Type B pancreatic cell (in vitro differentiated cells): ENCODE measurements around the gene MAD2L2. TPM values are rescaled to one million over a fixed set of nuclear protein-coding genes. Genes with fewer than 3 reads are reported as not detected.

Source experiments
- DNase-seq: peaks from one replicate; pipeline ENCODE4 v3.0.0; 2021; ENCODE audit warnings: mixed read lengths; ENCODE audit not compliant: unreplicated experiment; ENCODE audit errors: extremely low spot score
- H3K27ac Mint-ChIP-seq: 2 replicates; pipeline ENCODE4 v1.8.0; 2021; ENCODE audit warnings: mild to moderate bottlenecking, mixed read lengths
- H3K27me3 Mint-ChIP-seq: 2 replicates; pipeline ENCODE4 v1.8.0; 2021; ENCODE audit warnings: mixed read lengths
- H3K36me3 Mint-ChIP-seq: 2 replicates; pipeline ENCODE4 v1.8.0; 2021; ENCODE audit warnings: mixed read lengths
- H3K4me1 Mint-ChIP-seq: one replicate; pipeline ENCODE4 v1.8.0; 2021; ENCODE audit warnings: mixed read lengths; ENCODE audit not compliant: unreplicated experiment
- H3K4me3 Mint-ChIP-seq: 2 replicates; pipeline ENCODE4 v1.8.0; 2021; ENCODE audit warnings: mild to moderate bottlenecking, mixed read lengths
- H3K9me3 Mint-ChIP-seq: 2 replicates; pipeline ENCODE4 v1.8.0; 2021; ENCODE audit warnings: mixed read lengths
- total RNA-seq: library from RNA; stranded (reverse); gene quantifications from 2 replicates; pipeline ENCODE4 v1.2.1, GENCODE V29; 2021; ENCODE audit warnings: low replicate concordance
- TF ChIP-seq, protein P1 (sequence below): fragments of 200-600 bp; sonication (generic); conservative IDR thresholded peaks from 2 replicates; pipeline ENCODE4 v1.5.0; 2021; ENCODE audit warnings: antibody characterized with exemption, mild to moderate bottlenecking

MAD2L2 gene
- total RNA-seq, 1 donor from 2014 or later, result 70.7 TPM

DNA sequence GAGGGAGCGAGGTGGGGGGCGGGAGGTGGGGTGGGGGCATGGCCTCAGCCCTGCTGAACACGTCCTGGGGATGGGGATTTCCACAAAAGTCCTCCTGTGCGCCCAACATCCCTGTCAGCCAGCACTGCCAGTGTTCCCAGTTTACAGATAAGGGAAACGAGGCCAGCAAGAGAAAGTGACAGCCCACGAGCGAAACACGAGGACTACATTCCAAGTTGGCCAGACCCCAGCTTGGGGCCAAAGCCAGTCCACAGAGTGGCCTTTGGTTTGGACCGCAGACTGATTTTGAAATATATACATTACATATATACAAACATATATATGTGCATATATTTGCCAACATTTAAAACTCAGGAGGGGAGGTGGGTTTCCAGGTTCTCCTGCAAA is 31.7 kb downstream of the MAD2L2 start:
- TF ChIP-seq, protein P1, sequence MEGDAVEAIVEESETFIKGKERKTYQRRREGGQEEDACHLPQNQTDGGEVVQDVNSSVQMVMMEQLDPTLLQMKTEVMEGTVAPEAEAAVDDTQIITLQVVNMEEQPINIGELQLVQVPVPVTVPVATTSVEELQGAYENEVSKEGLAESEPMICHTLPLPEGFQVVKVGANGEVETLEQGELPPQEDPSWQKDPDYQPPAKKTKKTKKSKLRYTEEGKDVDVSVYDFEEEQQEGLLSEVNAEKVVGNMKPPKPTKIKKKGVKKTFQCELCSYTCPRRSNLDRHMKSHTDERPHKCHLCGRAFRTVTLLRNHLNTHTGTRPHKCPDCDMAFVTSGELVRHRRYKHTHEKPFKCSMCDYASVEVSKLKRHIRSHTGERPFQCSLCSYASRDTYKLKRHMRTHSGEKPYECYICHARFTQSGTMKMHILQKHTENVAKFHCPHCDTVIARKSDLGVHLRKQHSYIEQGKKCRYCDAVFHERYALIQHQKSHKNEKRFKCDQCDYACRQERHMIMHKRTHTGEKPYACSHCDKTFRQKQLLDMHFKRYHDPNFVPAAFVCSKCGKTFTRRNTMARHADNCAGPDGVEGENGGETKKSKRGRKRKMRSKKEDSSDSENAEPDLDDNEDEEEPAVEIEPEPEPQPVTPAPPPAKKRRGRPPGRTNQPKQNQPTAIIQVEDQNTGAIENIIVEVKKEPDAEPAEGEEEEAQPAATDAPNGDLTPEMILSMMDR, result no peak
- Mint-ChIP-seq H3K36me3 (no peaks in the 10 kb centered on the region), H3K27ac (no peak overlapping the region), H3K4me3 (no peak overlapping the region), H3K9me3 (no peaks in the 10 kb centered on the region), H3K4me1 (no peaks in the 10 kb centered on the region), H3K27me3 (peaks cover 45% of the 10 kb centered on the region)
- DNase-seq, result no peak

DNA sequence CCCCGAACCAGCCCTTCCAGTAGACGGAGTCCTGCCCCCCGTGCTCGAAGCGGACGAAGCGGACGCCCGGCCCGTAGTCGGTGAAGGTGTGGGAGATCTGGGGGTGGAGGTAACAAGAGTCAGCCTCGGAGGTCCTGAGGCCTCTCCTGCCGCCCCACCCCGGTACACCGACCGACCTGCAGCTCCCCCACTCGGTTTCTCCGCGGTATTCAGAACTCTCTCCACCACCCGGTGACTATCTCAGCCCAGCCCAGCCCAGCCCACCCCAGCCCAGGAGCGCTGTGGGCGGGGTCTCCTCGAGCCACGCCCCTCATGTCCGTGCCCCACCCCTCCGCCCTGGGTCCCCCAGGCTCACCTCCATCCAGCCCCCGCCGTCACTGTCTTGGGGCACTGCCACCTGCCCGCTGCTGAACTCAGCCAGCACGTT is 32.2 kb downstream of the MAD2L2 start:
- peaks cover 46% of the 10 kb centered on the region for H3K27me3 Mint-ChIP-seq
- no peaks in the 10 kb centered on the region for H3K4me1 Mint-ChIP-seq
- no peaks in the 10 kb centered on the region for H3K9me3 Mint-ChIP-seq
- no peak overlapping the region for H3K27ac Mint-ChIP-seq
- no peak for DNase-seq
- no peak overlapping the region for H3K4me3 Mint-ChIP-seq
- TF ChIP-seq, protein P1, result no peak
- no peaks in the 10 kb centered on the region for H3K36me3 Mint-ChIP-seq

DNA sequence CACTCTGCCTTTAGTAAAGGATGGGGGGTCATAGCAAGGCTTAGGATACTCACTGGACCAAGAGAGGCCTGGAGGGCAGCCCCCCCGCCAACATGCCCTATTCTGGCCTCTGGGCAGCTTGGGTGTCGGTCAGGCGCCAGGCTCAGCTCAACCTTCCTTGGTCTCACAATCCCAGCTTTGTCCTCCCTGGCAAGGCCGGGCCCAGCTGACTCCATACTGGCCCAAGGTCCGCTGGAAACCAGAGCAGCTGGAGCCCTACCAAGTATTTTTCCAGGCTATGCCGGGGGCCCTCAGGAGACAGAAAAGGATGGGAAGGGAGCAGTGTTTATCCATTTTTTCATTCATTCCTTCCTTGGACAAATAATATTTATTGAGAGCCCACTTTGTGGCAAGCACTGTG is 32.9 kb downstream of the MAD2L2 start:
- H3K27me3 Mint-ChIP-seq, result peaks cover 48% of the 10 kb centered on the region
- TF ChIP-seq, protein P1, result no peak
- H3K36me3 Mint-ChIP-seq, result no peaks in the 10 kb centered on the region
- H3K4me3 Mint-ChIP-seq, result no peak overlapping the region
- H3K4me1 Mint-ChIP-seq, result no peaks in the 10 kb centered on the region
- H3K9me3 Mint-ChIP-seq, result no peaks in the 10 kb centered on the region
- DNase-seq, result no peak
- no peak overlapping the region for H3K27ac Mint-ChIP-seq

DNA sequence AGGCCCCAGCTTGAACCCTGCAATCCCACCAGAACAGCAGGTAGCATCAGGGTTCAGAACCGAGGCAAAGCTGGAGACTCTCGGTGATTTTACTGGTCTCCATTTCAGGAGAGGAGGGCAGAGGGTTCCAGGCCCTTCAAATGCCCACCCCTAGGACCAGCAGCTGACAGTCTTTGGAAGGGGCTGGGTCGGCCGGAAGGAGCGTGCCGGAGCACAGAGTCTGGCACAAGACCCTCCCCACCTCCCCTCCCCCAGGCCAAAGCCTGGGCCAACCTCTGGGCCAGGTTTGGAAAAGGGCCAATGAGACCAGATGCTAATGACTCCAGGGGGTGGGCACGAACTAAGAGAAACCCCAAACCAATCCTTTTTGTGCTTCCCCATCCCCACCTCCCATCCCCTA is 33.6 kb downstream of the MAD2L2 start:
- Mint-ChIP-seq H3K27me3 (peaks cover 45% of the 10 kb centered on the region), H3K4me3 (no peak overlapping the region), H3K4me1 (no peaks in the 10 kb centered on the region), H3K27ac (no peak overlapping the region), H3K36me3 (no peaks in the 10 kb centered on the region), H3K9me3 (no peaks in the 10 kb centered on the region)
- TF ChIP-seq, protein P1, result no peak
- no peak for DNase-seq

DNA sequence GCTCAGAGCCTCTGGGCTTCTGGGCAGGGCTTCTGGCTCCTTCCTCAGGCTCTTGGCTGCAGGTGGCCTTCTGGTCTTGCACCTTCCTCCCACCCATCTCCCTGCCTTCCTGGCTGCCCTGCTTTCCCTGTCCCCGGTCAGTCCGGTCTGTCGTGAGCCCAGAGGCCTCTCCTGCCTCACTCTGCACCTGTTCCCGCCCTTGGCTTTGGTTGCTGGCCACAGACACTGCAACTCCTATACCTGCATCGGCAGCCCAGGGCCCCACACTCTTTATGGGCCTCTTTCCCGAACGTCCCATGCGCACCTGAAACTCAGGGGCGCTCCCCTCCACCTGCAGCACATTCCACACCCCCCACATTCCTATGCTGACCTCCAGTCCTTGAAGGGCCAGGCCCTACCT is 34.6 kb downstream of the MAD2L2 start:
- no peaks in the 10 kb centered on the region for H3K9me3 Mint-ChIP-seq
- no peak overlapping the region for H3K4me3 Mint-ChIP-seq
- TF ChIP-seq, protein P1, result no peak
- no peak overlapping the region for H3K27ac Mint-ChIP-seq
- no peak for DNase-seq
- H3K27me3 Mint-ChIP-seq, result peaks cover 45% of the 10 kb centered on the region
- H3K36me3 Mint-ChIP-seq, result no peaks in the 10 kb centered on the region
- no peaks in the 10 kb centered on the region for H3K4me1 Mint-ChIP-seq

DNA sequence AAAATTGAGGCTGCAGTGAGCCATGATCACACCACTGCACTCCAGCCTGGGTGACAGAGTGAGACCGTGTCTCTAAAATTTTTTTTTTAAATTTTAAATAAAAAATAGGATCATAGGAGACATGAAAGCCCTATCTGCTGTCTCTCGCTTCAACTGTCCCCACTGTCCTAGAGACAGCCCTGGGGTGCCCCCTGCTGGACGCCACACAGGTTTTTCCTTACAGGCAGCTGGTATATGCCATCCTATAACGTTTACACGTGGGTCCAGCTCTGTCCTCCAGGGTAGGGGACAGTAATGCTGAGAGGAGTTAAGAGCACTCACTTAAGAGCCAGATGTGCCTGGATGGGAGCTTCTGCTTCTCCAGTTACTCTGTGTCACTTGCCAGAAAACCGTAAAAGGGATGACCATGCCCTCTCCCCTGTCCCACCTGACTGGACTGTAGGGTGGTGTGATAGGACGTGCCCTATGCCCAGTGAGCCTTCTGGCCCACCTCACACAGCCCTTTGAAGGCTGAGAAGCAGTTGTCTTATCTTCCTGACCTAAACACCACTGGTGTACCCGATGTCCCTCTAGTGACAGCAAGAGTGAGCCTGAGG is 35.2 kb downstream of the MAD2L2 start:
- Mint-ChIP-seq H3K9me3 (no peaks in the 10 kb centered on the region), H3K27ac (no peak overlapping the region)

More for the DNA sequence above, 35.2 kb downstream of the MAD2L2 start:
- Mint-ChIP-seq H3K4me3 (no peak overlapping the region), H3K36me3 (no peaks in the 10 kb centered on the region), H3K4me1 (no peaks in the 10 kb centered on the region), H3K27me3 (peaks cover 39% of the 10 kb centered on the region)
- peak; percentile 85 for DNase-seq
- TF ChIP-seq, protein P1, result peak; percentile 92
